Ishikawa (cell line): Measurements from ENCODE around the gene USO1.

Source experiments
- CREB1 ChIP-seq: IDR thresholded peaks from 2 replicates; pipeline ENCODE4 v1.6.1; 2012; ENCODE audit warnings: low read depth
- EP300 ChIP-seq: IDR thresholded peaks from 2 replicates; pipeline ENCODE4 v1.6.1; 2012; ENCODE audit warnings: borderline replicate concordance
- NFIC ChIP-seq: IDR thresholded peaks from 2 replicates; pipeline ENCODE4 v1.6.1; 2012
- REST ChIP-seq: IDR thresholded peaks from 2 replicates; pipeline ENCODE4 v1.6.1; 2012; ENCODE audit warnings: low read depth, mild to moderate bottlenecking
- TAF1 ChIP-seq: IDR thresholded peaks from 2 replicates; pipeline ENCODE4 v1.6.1; 2012; ENCODE audit warnings: low read depth, mild to moderate bottlenecking
- TEAD4 ChIP-seq: IDR thresholded peaks from 2 replicates; pipeline ENCODE4 v1.6.1; 2012
- YY1 ChIP-seq: IDR thresholded peaks from 2 replicates; pipeline ENCODE4 v1.6.1; 2012; ENCODE audit warnings: low read depth

GRCh38 chr4:75737398-75737797, 13.0 kb downstream of the USO1 start:
- no peak for TF ChIP-seq TAF1
- TF ChIP-seq REST: no peak
- TF ChIP-seq TEAD4: no peak
- no peak for TF ChIP-seq EP300
- no peak for TF ChIP-seq YY1
- no peak for TF ChIP-seq NFIC
- TF ChIP-seq CREB1: no peak
